ENCODE data around the gene TGM1. TPM values are rescaled to one million over a fixed set of nuclear protein-coding genes. Genes with fewer than 3 reads are reported as not detected.

Gene TGM1
- total RNA-seq, result 10 to 100 TPM; 11.9 to 36.9 TPM

DNA sequence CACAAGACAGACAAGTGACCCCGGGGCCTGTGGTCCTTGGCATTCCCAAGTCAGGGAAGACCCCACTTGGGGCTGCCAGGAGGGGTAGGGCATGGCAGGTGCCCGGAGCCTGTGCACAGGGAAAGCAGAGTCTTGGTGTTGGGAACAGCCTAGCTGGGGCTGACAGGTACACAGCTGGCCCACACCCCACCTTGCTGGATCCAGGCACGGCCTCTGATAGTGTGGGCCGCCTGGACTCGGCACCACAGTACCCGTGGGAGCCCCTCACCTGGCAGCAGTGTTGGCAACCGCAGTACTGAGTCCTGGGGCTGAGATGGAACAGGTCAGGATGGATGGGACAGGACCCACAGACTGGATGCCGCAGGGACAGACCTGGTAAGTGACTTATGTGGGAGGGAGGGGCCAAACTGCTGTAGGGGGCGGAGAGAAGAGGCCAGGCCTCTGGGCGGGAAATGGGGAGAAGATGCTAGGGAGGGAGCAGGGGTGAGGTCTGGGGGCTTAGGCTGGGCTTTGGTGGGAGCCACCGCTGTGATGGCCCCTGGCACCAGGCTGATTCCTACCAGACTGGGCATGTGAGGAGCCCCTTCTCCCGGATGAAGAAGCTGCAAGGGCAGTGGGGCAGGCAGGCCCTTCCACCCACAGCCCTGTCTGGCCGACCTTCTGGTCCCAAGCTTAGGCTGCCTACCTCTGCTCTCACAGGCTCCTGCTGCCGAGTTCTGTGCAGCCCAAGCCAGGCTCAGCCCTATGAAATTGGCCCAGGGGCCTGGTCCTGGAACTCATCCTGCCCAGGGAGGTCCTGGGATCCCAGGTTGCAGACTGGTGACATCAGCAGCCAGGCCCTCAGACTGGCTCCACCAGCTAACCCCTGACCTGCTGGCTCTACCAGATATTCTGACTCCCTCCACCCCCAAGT is at the start of gene TGM1:
Gene TGM1, minus strand, starts transcription at position 357 of the 913 bp plus-strand sequence. CDS start 825 bp downstream, outside the sequence.
- no peaks in the 10 kb centered on the region for H3K9me3 ChIP-seq
- H3K27ac ChIP-seq, result no peak within 1 kb of the TSS
- TF ChIP-seq, protein P1, sequence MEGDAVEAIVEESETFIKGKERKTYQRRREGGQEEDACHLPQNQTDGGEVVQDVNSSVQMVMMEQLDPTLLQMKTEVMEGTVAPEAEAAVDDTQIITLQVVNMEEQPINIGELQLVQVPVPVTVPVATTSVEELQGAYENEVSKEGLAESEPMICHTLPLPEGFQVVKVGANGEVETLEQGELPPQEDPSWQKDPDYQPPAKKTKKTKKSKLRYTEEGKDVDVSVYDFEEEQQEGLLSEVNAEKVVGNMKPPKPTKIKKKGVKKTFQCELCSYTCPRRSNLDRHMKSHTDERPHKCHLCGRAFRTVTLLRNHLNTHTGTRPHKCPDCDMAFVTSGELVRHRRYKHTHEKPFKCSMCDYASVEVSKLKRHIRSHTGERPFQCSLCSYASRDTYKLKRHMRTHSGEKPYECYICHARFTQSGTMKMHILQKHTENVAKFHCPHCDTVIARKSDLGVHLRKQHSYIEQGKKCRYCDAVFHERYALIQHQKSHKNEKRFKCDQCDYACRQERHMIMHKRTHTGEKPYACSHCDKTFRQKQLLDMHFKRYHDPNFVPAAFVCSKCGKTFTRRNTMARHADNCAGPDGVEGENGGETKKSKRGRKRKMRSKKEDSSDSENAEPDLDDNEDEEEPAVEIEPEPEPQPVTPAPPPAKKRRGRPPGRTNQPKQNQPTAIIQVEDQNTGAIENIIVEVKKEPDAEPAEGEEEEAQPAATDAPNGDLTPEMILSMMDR (IDR thresholded peaks at IDR 0.05), result no peak
- H3K4me1 ChIP-seq, result no peaks in the 10 kb centered on the region
- no peak within 1 kb of the TSS for H3K4me3 ChIP-seq
- no peaks in the 10 kb centered on the region for H3K27me3 ChIP-seq
- DNase-seq (ENCODE audit: low spot score), result no peak
- H3K36me3 ChIP-seq, result peaks cover 9% of the 10 kb centered on the region

DNA sequence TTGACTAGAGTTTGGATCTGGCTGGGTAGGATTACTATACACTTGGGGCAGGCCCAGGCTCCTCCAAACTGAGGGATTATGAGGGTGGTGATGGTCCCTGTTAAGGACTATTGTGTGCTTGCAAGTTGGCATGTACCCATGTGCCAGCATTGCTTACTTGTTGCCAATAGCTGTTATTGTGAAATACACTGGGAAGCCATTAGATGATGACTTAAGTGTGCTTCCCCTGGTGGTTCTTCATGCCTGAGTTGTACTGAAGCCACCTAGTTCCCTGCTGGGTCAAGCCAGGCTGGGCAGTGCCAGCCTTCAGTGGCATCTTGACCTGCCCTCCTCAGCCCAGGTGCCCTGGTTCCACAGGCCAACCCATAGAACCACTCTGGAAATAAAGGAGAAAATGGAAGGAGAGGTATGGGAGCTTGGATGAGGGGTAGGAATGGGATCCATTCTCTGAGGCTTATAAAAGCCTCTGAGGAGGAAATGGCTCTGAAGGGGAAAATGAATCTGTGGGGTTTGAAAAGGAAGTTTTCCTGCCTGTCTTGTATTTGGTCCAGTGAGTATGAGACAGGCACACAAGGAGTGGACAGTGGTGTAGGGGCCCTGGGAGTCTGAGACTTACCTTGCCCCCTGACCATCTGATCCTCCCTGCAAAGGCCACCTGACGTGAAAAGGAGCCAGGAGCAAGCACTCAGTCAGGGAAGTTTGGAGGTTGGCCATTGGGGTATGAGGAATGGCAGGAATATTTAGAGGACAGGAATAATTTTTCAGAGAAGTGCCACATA is 49.0 kb upstream of the TGM1 start:
- peak overlapping the region in 1 of 2 donors; percentile 64 for H3K4me3 ChIP-seq
- no peak for DNase-seq (ENCODE audit: low spot score)
- TF ChIP-seq, protein P1 (IDR thresholded peaks at IDR 0.05), result no peak
- no peaks in the 10 kb centered on the region for H3K9me3 ChIP-seq
- H3K4me1 ChIP-seq, result peaks cover 0 to 75% of the 10 kb centered on the region in 2 donors
- H3K36me3 ChIP-seq, result peaks cover 3% of the 10 kb centered on the region
- H3K27me3 ChIP-seq, result no peaks in the 10 kb centered on the region
- peak overlapping the region; percentile 75 to 86 for H3K27ac ChIP-seq

DNA sequence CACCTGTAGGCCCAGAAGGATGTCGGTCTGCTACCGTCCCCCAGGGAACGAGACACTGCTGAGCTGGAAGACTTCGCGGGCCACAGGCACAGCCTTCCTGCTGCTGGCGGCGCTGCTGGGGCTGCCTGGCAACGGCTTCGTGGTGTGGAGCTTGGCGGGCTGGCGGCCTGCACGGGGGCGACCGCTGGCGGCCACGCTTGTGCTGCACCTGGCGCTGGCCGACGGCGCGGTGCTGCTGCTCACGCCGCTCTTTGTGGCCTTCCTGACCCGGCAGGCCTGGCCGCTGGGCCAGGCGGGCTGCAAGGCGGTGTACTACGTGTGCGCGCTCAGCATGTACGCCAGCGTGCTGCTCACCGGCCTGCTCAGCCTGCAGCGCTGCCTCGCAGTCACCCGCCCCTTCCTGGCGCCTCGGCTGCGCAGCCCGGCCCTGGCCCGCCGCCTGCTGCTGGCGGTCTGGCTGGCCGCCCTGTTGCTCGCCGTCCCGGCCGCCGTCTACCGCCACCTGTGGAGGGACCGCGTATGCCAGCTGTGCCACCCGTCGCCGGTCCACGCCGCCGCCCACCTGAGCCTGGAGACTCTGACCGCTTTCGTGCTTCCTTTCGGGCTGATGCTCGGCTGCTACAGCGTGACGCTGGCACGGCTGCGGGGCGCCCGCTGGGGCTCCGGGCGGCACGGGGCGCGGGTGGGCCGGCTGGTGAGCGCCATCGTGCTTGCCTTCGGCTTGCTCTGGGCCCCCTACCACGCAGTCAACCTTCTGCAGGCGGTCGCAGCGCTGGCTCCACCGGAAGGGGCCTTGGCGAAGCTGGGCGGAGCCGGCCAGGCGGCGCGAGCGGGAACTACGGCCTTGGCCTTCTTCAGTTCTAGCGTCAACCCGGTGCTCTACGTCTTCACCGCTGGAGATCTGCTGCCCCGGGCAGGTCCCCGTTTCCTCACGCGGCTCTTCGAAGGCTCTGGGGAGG is 47.9 kb upstream of the TGM1 start, which contains the start of gene LTB4R:
Gene LTB4R, plus strand, starts transcription at position 857 of the 959 bp plus-strand sequence. CDS start 4,150 bp downstream, outside the sequence.
- TF ChIP-seq, protein P1 (IDR thresholded peaks at IDR 0.05), result peak; percentile 23 to 68
- Histone ChIP-seq H3K27me3 (no peaks in the 10 kb centered on the region), H3K9me3 (no peaks in the 10 kb centered on the region), H3K36me3 (peaks cover 14% of the 10 kb centered on the region), H3K4me1 (peaks cover 0 to 64% of the 10 kb centered on the region in 2 donors), H3K27ac (peak within 1 kb of the TSS; percentile 75 to 86), H3K4me3 (peak within 1 kb of the TSS; percentile 37 to 64)
- DNase-seq (ENCODE audit: low spot score), result no peak

DNA sequence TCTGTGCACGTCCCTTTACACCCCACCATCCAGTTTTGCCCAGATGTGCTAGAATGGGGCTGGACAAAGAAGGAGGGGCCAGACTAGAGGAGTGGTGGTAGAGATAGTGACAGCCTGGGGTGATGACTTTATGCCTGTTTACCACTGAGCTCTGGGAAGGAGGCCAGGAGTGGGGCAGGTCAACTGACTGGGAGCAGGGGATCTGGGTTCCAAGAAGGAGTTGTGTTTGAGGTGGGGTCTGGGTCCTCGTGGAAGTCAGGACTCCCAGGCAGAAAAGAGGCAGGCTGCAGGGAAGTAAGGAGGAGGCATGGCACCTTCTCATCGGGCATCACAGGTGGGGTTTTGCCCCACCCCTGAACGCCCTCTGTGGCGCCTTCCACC is 47.3 kb upstream of the TGM1 start:
- Histone ChIP-seq H3K36me3 (peaks cover 21% of the 10 kb centered on the region), H3K4me1 (peaks cover 0 to 57% of the 10 kb centered on the region in 2 donors), H3K9me3 (no peaks in the 10 kb centered on the region), H3K27ac (peak overlapping the region; percentile 75 to 86), H3K27me3 (no peaks in the 10 kb centered on the region), H3K4me3 (peak overlapping the region; percentile 37 to 64)
- no peak for DNase-seq (ENCODE audit: low spot score)
- TF ChIP-seq, protein P1 (IDR thresholded peaks at IDR 0.05), result no peak

Data from right atrium auricular region (tissue), 2 donors.